Common myeloid progenitor, CD34-positive (primary cell): ENCODE data around the gene BOLA1.
"Not testable (repeated sequence)": the region's sequence is repeated elsewhere in the genome, so short reads cannot be mapped to it uniquely, and the experiment has no call there.

ENCODE experiments used
- CTCF ChIA-PET: fragments of 350-600 bp; sonication (Branson Sonifier 250); formaldehyde crosslinking; loops from one replicate; lab custom pipeline; 2021; ENCODE audit warnings: antibody characterized with exemption; lab: Charles Lee
- POLR2A ChIA-PET: fragments of 350-600 bp; sonication (Branson Sonifier 250); formaldehyde crosslinking; loops from one replicate; lab custom pipeline; 2021; ENCODE audit warnings: antibody characterized with exemption; lab: Charles Lee
- DNase-seq, 3 donors: peaks; one replicate each; pipeline versions ENCODE4 v3.0.0 to v3.0.0-alpha.2; 2013
- H3K27ac ChIP-seq, 2 experiments: 1 replicate in 1 of 2; 2 replicates in 1 of 2; pipeline ENCODE4 v1.7.0; 2013; ENCODE audit warnings: inconsistent platforms in 2 of 2, low read length in 2 of 2, mild to moderate bottlenecking in 2 of 2, low read depth in 1 of 2, moderate library complexity in 1 of 2; ENCODE audit not compliant: severe bottlenecking in 2 of 2, insufficient read depth in 1 of 2, poor library complexity in 1 of 2
- H3K27me3 ChIP-seq, 5 experiments: replicated peaks in 2 of 5; 1 replicate in 3 of 5; 2 replicates in 2 of 5; pipeline versions ENCODE4 v1.6.1 to v1.7.0; 2013; ENCODE audit warnings: low read length in 4 of 5, mild to moderate bottlenecking in 2 of 5, moderate library complexity in 2 of 5, inconsistent platforms in 1 of 5; ENCODE audit not compliant: insufficient read depth in 5 of 5, control insufficient read depth in 4 of 5
- H3K36me3 ChIP-seq, 4 experiments: 1 replicate in 2 of 4; 2 replicates in 2 of 4; pipeline versions ENCODE4 v1.6.1 to v1.7.0; 2013; ENCODE audit warnings: low read length in 3 of 4, control low read depth in 1 of 4, mild to moderate bottlenecking in 1 of 4; ENCODE audit not compliant: control insufficient read depth in 4 of 4, insufficient read depth in 4 of 4
- H3K4me1 ChIP-seq, 4 experiments: 1 replicate in 3 of 4; 2 replicates in 1 of 4; pipeline versions ENCODE4 v1.6.1 to v1.7.1; 2013; ENCODE audit warnings: low read length in 3 of 4, mild to moderate bottlenecking in 3 of 4, control low read depth in 1 of 4, inconsistent platforms in 1 of 4, moderate library complexity in 1 of 4; ENCODE audit not compliant: control insufficient read depth in 4 of 4, insufficient read depth in 4 of 4; ENCODE audit errors: control extremely low read depth in 1 of 4
- H3K4me3 ChIP-seq, 7 experiments: 1 replicate in 4 of 7; 2 replicates in 3 of 7; pipeline versions ENCODE4 v1.5.1 to v1.7.0; 2013; ENCODE audit warnings: mild to moderate bottlenecking in 7 of 7, low read length in 6 of 7, moderate library complexity in 6 of 7, inconsistent platforms in 2 of 7, low read depth in 2 of 7, control low read depth in 1 of 7; ENCODE audit not compliant: insufficient read depth in 4 of 7, control insufficient read depth in 1 of 7; ENCODE audit errors: extremely low read depth in 1 of 7
- H3K9me3 ChIP-seq, 5 experiments: 1 replicate in 4 of 5; 2 replicates in 1 of 5; pipeline versions ENCODE4 v1.6.1 to v1.7.1; 2013; ENCODE audit warnings: low read length in 4 of 5, mild to moderate bottlenecking in 2 of 5, inconsistent platforms in 1 of 5, low read depth in 1 of 5, moderate library complexity in 1 of 5; ENCODE audit not compliant: control insufficient read depth in 4 of 5, insufficient read depth in 2 of 5; ENCODE audit errors: control extremely low read depth in 1 of 5
- WGBS: methylation state at CpG from one replicate; pipeline ENCODE4 v1.1.5; 2013; ENCODE audit not compliant: insufficient coverage; 5-methylcytosine and 5-hydroxymethylcytosine counted together

The BOLA1 gene

GRCh38 chr1:149883598-149884247 lies 15.6 kb upstream of the BOLA1 start:
- Histone ChIP-seq H3K27me3 (no peaks in the 10 kb centered on the region), H3K27ac (peak overlapping the region in 1 of 2 experiments; percentile 33), H3K9me3 (no peaks in the 10 kb centered on the region), H3K4me3 (peak overlapping the region in 5 of 7 experiments; percentile 75 to 99 (median 91)), H3K4me1 (peaks cover 9 to 31% (median 22%) of the 10 kb centered on the region in 4 experiments), H3K36me3 (no peaks in the 10 kb centered on the region)
- ChIA-PET POLR2A (no interaction called here), CTCF (interaction anchor here (0.9 kb wide), 1 partner anchor 34 kb away, joined by 3 read pairs; no protein-coding TSS in a partner anchor)
- 100% methylated on average over 1 of the region's 3 CpGs for WGBS
- DNase-seq: no peak

- ChIA-PET POLR2A (no interaction called here), CTCF (interaction anchor here (0.5 to 1.2 kb wide), 2 partner anchors 155 to 179 kb away, joined by 3 read pairs; no protein-coding TSS in a partner anchor)
- DNase-seq: peak; percentile 70 to 92 (median 89)
- no peaks in the 10 kb centered on the region for H3K27me3 ChIP-seq
- peaks cover 9 to 32% (median 23%) of the 10 kb centered on the region in 4 experiments for H3K4me1 ChIP-seq
- whole genome bisulfite sequencing: 6% methylated on average over 4 of the region's 9 CpGs
- H3K36me3 ChIP-seq: no peaks in the 10 kb centered on the region
- H3K9me3 ChIP-seq: no peaks in the 10 kb centered on the region
- H3K4me3 ChIP-seq: peak overlapping the region; percentile 75 to 99 (median 88)
- H3K27ac ChIP-seq: peak overlapping the region; percentile 69 to 99
Observed at GRCh38 chr1:149884433-149885338, 14.7 kb upstream of the BOLA1 start.

- Histone ChIP-seq H3K4me1 (peaks cover 9 to 31% (median 21%) of the 10 kb centered on the region in 4 experiments), H3K27ac (peak overlapping the region; percentile 69 to 99), H3K4me3 (peak overlapping the region; percentile 75 to 99 (median 88)), H3K36me3 (no peaks in the 10 kb centered on the region), H3K9me3 (no peaks in the 10 kb centered on the region), H3K27me3 (no peaks in the 10 kb centered on the region)
- DNase-seq: peak; percentile 69 to 89 (median 88)
- ChIA-PET POLR2A (interaction anchor here (1.2 to 3.0 kb wide), 3 partner anchors 40 to 182 kb away, joined by 3 to 17 read pairs (median 5); partner anchors contain the start of genes SF3B4 and VPS45), CTCF (interaction anchor here (0.5 to 4.0 kb wide), 3 partner anchors 42 to 178 kb away, joined by 3 to 16 read pairs (median 3); no protein-coding TSS in a partner anchor)
- under 1% methylated on average over 28 of the region's 36 CpGs for WGBS
Observed at GRCh38 chr1:149885339-149886120, 13.8 kb upstream of the BOLA1 start.

- Histone ChIP-seq H3K4me3 (peak overlapping the region; percentile 75 to 99 (median 88)), H3K27ac (peak overlapping the region; percentile 69 to 99), H3K4me1 (peaks cover 9 to 31% (median 21%) of the 10 kb centered on the region in 4 experiments)
- 0% methylated on average over 7 of the region's 19 CpGs for WGBS
- not testable (repeated sequence) for H3K36me3 ChIP-seq, H3K9me3 ChIP-seq, H3K27me3 ChIP-seq
- CTCF ChIA-PET: interaction anchor here (4.0 kb wide), 1 partner anchor 42 kb away, joined by 16 read pairs; no protein-coding TSS in a partner anchor
- POLR2A ChIA-PET: interaction anchor here (0.6 to 3.0 kb wide), 7 partner anchors 13 to 182 kb away, joined by 3 to 17 read pairs (median 5); partner anchors contain the start of genes BOLA1, SF3B4 and VPS45
- peak in 1 of 3 donors; percentile 38 for DNase-seq
Observed at GRCh38 chr1:149886121-149886395, 13.3 kb upstream of the BOLA1 start.

GRCh38 chr1:149886396-149887195 lies 12.8 kb upstream of the BOLA1 start:
- POLR2A ChIA-PET: interaction anchor here (0.6 to 3.0 kb wide), 14 partner anchors 13 to 301 kb away, joined by 3 to 17 read pairs (median 4); partner anchors contain the start of genes BOLA1, SF3B4 and VPS45
- H3K4me1 ChIP-seq: peaks cover 9 to 36% (median 21%) of the 10 kb centered on the region in 4 experiments
- WGBS: 0% methylated on average over 51 of the region's 62 CpGs

GRCh38 chr1:149887196-149887455 lies 12.2 kb upstream of the BOLA1 start:
- WGBS: 0% methylated on average over 6 of the region's 13 CpGs
- DNase-seq: not testable (repeated sequence)
- POLR2A ChIA-PET: interaction anchor here (0.9 to 3.0 kb wide), 16 partner anchors 12 to 301 kb away, joined by 3 to 17 read pairs (median 4); partner anchors contain the start of genes BOLA1 and SF3B4

More at GRCh38 chr1:149886396-149887195, 12.8 kb upstream of the BOLA1 start:
- peak overlapping the region; percentile 89 to 99 for H3K27ac ChIP-seq
- no peaks in the 10 kb centered on the region for H3K27me3 ChIP-seq
- no peaks in the 10 kb centered on the region for H3K36me3 ChIP-seq
- peak overlapping the region; percentile 75 to 99 (median 88) for H3K4me3 ChIP-seq
- no peaks in the 10 kb centered on the region for H3K9me3 ChIP-seq
- peak; percentile 99 to 100 (median 99) for DNase-seq
- CTCF ChIA-PET: interaction anchor here (1.0 to 4.0 kb wide), 4 partner anchors 9 to 43 kb away, joined by 4 to 16 read pairs (median 6); partner anchors contain the start of gene BOLA1

More at GRCh38 chr1:149887196-149887455, 12.2 kb upstream of the BOLA1 start:
- H3K27ac ChIP-seq: peak overlapping the region; percentile 89 to 99
- CTCF ChIA-PET: interaction anchor here (1.0 to 4.0 kb wide), 5 partner anchors 10 to 300 kb away, joined by 4 to 16 read pairs (median 8); partner anchors contain the start of gene BOLA1
- H3K4me3 ChIP-seq: peak overlapping the region; percentile 75 to 99 (median 88)
- H3K36me3 ChIP-seq, H3K27me3 ChIP-seq, H3K9me3 ChIP-seq: not testable (repeated sequence)
- H3K4me1 ChIP-seq: peaks cover 9 to 36% (median 21%) of the 10 kb centered on the region in 4 experiments
